ENCODE measurements around the gene KRTAP5-8.
"Not testable (repeated sequence)": the region's sequence is repeated elsewhere in the genome, so short reads cannot be mapped to it uniquely, and the experiment has no call there.

The KRTAP5-8 gene

GRCh38 chr11:71544525-71545214, 6.8 kb downstream of the KRTAP5-8 start:
- no peak overlapping the region for H3K4me3 ChIP-seq (ENCODE audit: low read length)
- no peak for TF ChIP-seq ZNF274 (IDR thresholded peaks at IDR 0.05; ENCODE audit: low read depth, low read length)

GRCh38 chr11:71545405-71545966, 7.7 kb downstream of the KRTAP5-8 start:
- TF ChIP-seq ZNF274 (IDR thresholded peaks at IDR 0.05; ENCODE audit: low read depth, low read length), result no peak

GRCh38 chr11:71548120-71548519, 10.3 kb downstream of the KRTAP5-8 start, which contains the start of gene KRTAP5-9:
TSS of gene KRTAP5-9 (plus strand) at chr11:71548420. CDS start at chr11:71548658, 238 bp downstream.
- no peak for TF ChIP-seq ZNF274 (IDR thresholded peaks at IDR 0.05; ENCODE audit: low read depth, low read length)
- no peak within 1 kb of the TSS for H3K4me3 ChIP-seq (ENCODE audit: low read length)

More at GRCh38 chr11:71545405-71545966, 7.7 kb downstream of the KRTAP5-8 start:
- H3K4me3 ChIP-seq (ENCODE audit: low read length), result no peak overlapping the region

GRCh38 chr11:71548716-71549151, 10.9 kb downstream of the KRTAP5-8 start:
- no peak overlapping the region for H3K4me3 ChIP-seq (ENCODE audit: low read length)
- no peak for TF ChIP-seq ZNF274 (IDR thresholded peaks at IDR 0.05; ENCODE audit: low read depth, low read length)

- H3K4me3 ChIP-seq (ENCODE audit: low read length), result no peak overlapping the region
- TF ChIP-seq ZNF274 (IDR thresholded peaks at IDR 0.05; ENCODE audit: low read depth, low read length), result no peak
Measured at GRCh38 chr11:71551711-71552110, 13.9 kb downstream of the KRTAP5-8 start.

GRCh38 chr11:71554996-71555395, 17.2 kb downstream of the KRTAP5-8 start:
- no peak overlapping the region for H3K4me3 ChIP-seq (ENCODE audit: low read length)
- TF ChIP-seq ZNF274 (IDR thresholded peaks at IDR 0.05; ENCODE audit: low read depth, low read length), result no peak

GRCh38 chr11:71555508-71555907, 17.7 kb downstream of the KRTAP5-8 start:
- no peak for TF ChIP-seq ZNF274 (IDR thresholded peaks at IDR 0.05; ENCODE audit: low read depth, low read length)
- no peak overlapping the region for H3K4me3 ChIP-seq (ENCODE audit: low read length)

- no peak for TF ChIP-seq ZNF274 (IDR thresholded peaks at IDR 0.05; ENCODE audit: low read depth, low read length)
- no peak overlapping the region for H3K4me3 ChIP-seq (ENCODE audit: low read length)
Measured at GRCh38 chr11:71556018-71556417, 18.2 kb downstream of the KRTAP5-8 start.

GRCh38 chr11:71557257-71557656, 19.4 kb downstream of the KRTAP5-8 start:
- no peak for TF ChIP-seq ZNF274 (IDR thresholded peaks at IDR 0.05; ENCODE audit: low read depth, low read length)
- H3K4me3 ChIP-seq (ENCODE audit: low read length), result no peak overlapping the region

- no peak for TF ChIP-seq ZNF274 (IDR thresholded peaks at IDR 0.05; ENCODE audit: low read depth, low read length)
- H3K4me3 ChIP-seq (ENCODE audit: low read length), result no peak overlapping the region
Measured at GRCh38 chr11:71558996-71559395, 21.2 kb downstream of the KRTAP5-8 start.

- TF ChIP-seq ZNF274 (IDR thresholded peaks at IDR 0.05; ENCODE audit: low read depth, low read length), result no peak
- H3K4me3 ChIP-seq (ENCODE audit: low read length), result no peak overlapping the region
Measured at GRCh38 chr11:71562120-71562519, 24.3 kb downstream of the KRTAP5-8 start.

- no peak overlapping the region for H3K4me3 ChIP-seq (ENCODE audit: low read length)
- no peak for TF ChIP-seq ZNF274 (IDR thresholded peaks at IDR 0.05; ENCODE audit: low read depth, low read length)
Measured at GRCh38 chr11:71563406-71563805, 25.6 kb downstream of the KRTAP5-8 start.

- no peak overlapping the region for H3K4me3 ChIP-seq (ENCODE audit: low read length)
- TF ChIP-seq ZNF274 (IDR thresholded peaks at IDR 0.05; ENCODE audit: low read depth, low read length), result no peak
Measured at GRCh38 chr11:71564430-71564829, 26.6 kb downstream of the KRTAP5-8 start.

GRCh38 chr11:71565263-71565662, 27.4 kb downstream of the KRTAP5-8 start, which contains the start of gene KRTAP5-10:
TSS of gene KRTAP5-10 (plus strand) at chr11:71565563. CDS start at chr11:71565588, 25 bp downstream.
- no peak for TF ChIP-seq ZNF274 (IDR thresholded peaks at IDR 0.05; ENCODE audit: low read depth, low read length)

GRCh38 chr11:71566081-71566620, 28.3 kb downstream of the KRTAP5-8 start:
- TF ChIP-seq ZNF274 (IDR thresholded peaks at IDR 0.05; ENCODE audit: low read depth, low read length), result no peak

More at GRCh38 chr11:71565263-71565662, 27.4 kb downstream of the KRTAP5-8 start, which contains the start of gene KRTAP5-10:
- H3K4me3 ChIP-seq (ENCODE audit: low read length), result no peak within 1 kb of the TSS

GRCh38 chr11:71566626-71567599, 29.1 kb downstream of the KRTAP5-8 start:
- H3K4me3 ChIP-seq (ENCODE audit: low read length), result not testable (repeated sequence)

More at GRCh38 chr11:71566081-71566620, 28.3 kb downstream of the KRTAP5-8 start:
- H3K4me3 ChIP-seq (ENCODE audit: low read length), result no peak overlapping the region

- not testable (repeated sequence) for H3K4me3 ChIP-seq (ENCODE audit: low read length)
Measured at GRCh38 chr11:71567633-71568032, 29.8 kb downstream of the KRTAP5-8 start.
